ENCODE results near the gene MIPEP. TPM values are rescaled to one million over a fixed set of nuclear protein-coding genes. Genes with fewer than 3 reads are reported as not detected.

The MIPEP gene
- polyA plus RNA-seq, 1 donor from 2014 or later = 9.1 TPM

DNA sequence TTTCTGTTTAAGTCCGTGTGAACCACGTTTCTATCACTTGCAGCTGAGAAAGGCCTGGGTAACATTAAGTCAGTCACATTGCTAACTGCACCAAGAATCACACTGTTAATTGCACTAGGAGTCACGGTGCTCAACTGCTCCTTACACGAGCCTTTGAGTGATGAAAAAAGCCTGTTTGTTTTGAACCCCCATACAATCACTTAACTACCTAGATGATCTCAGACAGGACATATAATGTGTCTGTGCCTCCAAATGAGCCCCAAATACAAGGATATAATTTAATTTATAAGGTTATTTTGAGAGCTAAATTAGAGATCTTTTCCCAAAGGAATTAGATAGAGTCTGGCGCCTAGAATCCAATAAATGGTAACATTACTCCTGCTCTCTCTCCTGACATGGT is 84.1 kb downstream of the MIPEP start:
- no peaks in the 10 kb centered on the region for H3K9me3 ChIP-seq (ENCODE audit: low read length)
- H3K4me2 ChIP-seq (ENCODE audit: low read length) = no peak overlapping the region
- no peak overlapping the region for H2AFZ ChIP-seq (ENCODE audit: low read depth, low read length)
- H3K27me3 ChIP-seq (ENCODE audit: insufficient read depth, low read depth, low read length) = no peaks in the 10 kb centered on the region
- no peaks in the 10 kb centered on the region for H3F3A ChIP-seq (ENCODE audit: insufficient read depth, low read length, poor library complexity, severe bottlenecking)
- H3K79me2 ChIP-seq (replicated peaks; ENCODE audit: insufficient read depth, low read length) = no peaks in the 10 kb centered on the region
- H3K27ac ChIP-seq (ENCODE audit: low read length) = no peak overlapping the region
- H3K4me3 ChIP-seq (ENCODE audit: low read length) = no peak overlapping the region
- H3K36me3 ChIP-seq (ENCODE audit: insufficient read depth, low read length) = no peaks in the 10 kb centered on the region
- TF ChIP-seq RAD21 (conservative IDR thresholded peaks at IDR 0.05) (no peak), POLR2AphosphoS5 (IDR thresholded peaks at IDR 0.05) (no peak), EZH2 (IDR thresholded peaks at IDR 0.05; ENCODE audit: borderline replicate concordance, insufficient read depth, low read length, poor library complexity, severe bottlenecking) (no peak), TAF1 (IDR thresholded peaks at IDR 0.05; ENCODE audit: low read depth) (no peak), SMC3 (conservative IDR thresholded peaks at IDR 0.05; ENCODE audit: poor library complexity) (no peak), MXI1 (conservative IDR thresholded peaks at IDR 0.05; ENCODE audit: poor library complexity, severe bottlenecking) (no peak), EP300 (conservative IDR thresholded peaks at IDR 0.05; ENCODE audit: poor library complexity, severe bottlenecking) (no peak)
- TF ChIP-seq, protein P1, sequence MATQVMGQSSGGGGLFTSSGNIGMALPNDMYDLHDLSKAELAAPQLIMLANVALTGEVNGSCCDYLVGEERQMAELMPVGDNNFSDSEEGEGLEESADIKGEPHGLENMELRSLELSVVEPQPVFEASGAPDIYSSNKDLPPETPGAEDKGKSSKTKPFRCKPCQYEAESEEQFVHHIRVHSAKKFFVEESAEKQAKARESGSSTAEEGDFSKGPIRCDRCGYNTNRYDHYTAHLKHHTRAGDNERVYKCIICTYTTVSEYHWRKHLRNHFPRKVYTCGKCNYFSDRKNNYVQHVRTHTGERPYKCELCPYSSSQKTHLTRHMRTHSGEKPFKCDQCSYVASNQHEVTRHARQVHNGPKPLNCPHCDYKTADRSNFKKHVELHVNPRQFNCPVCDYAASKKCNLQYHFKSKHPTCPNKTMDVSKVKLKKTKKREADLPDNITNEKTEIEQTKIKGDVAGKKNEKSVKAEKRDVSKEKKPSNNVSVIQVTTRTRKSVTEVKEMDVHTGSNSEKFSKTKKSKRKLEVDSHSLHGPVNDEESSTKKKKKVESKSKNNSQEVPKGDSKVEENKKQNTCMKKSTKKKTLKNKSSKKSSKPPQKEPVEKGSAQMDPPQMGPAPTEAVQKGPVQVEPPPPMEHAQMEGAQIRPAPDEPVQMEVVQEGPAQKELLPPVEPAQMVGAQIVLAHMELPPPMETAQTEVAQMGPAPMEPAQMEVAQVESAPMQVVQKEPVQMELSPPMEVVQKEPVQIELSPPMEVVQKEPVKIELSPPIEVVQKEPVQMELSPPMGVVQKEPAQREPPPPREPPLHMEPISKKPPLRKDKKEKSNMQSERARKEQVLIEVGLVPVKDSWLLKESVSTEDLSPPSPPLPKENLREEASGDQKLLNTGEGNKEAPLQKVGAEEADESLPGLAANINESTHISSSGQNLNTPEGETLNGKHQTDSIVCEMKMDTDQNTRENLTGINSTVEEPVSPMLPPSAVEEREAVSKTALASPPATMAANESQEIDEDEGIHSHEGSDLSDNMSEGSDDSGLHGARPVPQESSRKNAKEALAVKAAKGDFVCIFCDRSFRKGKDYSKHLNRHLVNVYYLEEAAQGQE (IDR thresholded peaks at IDR 0.05; ENCODE audit: borderline replicate concordance) = no peak
- TF ChIP-seq, protein P2, sequence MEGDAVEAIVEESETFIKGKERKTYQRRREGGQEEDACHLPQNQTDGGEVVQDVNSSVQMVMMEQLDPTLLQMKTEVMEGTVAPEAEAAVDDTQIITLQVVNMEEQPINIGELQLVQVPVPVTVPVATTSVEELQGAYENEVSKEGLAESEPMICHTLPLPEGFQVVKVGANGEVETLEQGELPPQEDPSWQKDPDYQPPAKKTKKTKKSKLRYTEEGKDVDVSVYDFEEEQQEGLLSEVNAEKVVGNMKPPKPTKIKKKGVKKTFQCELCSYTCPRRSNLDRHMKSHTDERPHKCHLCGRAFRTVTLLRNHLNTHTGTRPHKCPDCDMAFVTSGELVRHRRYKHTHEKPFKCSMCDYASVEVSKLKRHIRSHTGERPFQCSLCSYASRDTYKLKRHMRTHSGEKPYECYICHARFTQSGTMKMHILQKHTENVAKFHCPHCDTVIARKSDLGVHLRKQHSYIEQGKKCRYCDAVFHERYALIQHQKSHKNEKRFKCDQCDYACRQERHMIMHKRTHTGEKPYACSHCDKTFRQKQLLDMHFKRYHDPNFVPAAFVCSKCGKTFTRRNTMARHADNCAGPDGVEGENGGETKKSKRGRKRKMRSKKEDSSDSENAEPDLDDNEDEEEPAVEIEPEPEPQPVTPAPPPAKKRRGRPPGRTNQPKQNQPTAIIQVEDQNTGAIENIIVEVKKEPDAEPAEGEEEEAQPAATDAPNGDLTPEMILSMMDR (IDR thresholded peaks at IDR 0.05; ENCODE audit: poor library complexity, severe bottlenecking) = no peak
- no peak overlapping the region for H3K9ac ChIP-seq (ENCODE audit: low read length)
- H4K20me1 ChIP-seq (ENCODE audit: insufficient read depth) = no peaks in the 10 kb centered on the region
- no peaks in the 10 kb centered on the region for H3K9me2 ChIP-seq (ENCODE audit: insufficient read depth, low read length)

DNA sequence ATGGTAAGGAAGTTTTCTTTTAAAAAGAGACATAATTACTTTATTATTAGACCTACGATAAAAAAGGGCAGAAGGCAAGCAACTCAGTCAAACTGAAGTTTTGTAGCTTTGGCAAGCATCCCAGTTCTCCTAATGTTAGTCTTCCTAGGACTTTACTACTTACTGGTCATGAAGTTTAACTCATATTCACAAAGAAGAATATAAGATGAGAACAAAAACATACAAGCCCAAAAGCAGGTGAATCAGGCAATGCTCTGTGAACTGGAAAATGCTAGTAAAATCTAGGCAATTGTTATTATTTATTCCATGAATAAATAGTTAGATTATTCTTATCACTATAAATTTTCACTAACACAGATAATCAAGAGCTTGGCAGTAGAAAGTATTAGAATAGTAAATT is 85.0 kb downstream of the MIPEP start:
- H3F3A ChIP-seq (ENCODE audit: insufficient read depth, low read length, poor library complexity, severe bottlenecking) = no peaks in the 10 kb centered on the region
- H3K36me3 ChIP-seq (ENCODE audit: insufficient read depth, low read length) = no peaks in the 10 kb centered on the region
- TF ChIP-seq, protein P2 (IDR thresholded peaks at IDR 0.05; ENCODE audit: poor library complexity, severe bottlenecking) = no peak
- TF ChIP-seq MXI1 (conservative IDR thresholded peaks at IDR 0.05; ENCODE audit: poor library complexity, severe bottlenecking) = no peak
- H3K4me2 ChIP-seq (ENCODE audit: low read length) = no peak overlapping the region
- H3K9ac ChIP-seq (ENCODE audit: low read length) = no peak overlapping the region
- no peak overlapping the region for H2AFZ ChIP-seq (ENCODE audit: low read depth, low read length)
- H3K9me2 ChIP-seq (ENCODE audit: insufficient read depth, low read length) = no peaks in the 10 kb centered on the region
- H3K4me3 ChIP-seq (ENCODE audit: low read length) = no peak overlapping the region
- no peaks in the 10 kb centered on the region for H4K20me1 ChIP-seq (ENCODE audit: insufficient read depth)
- no peaks in the 10 kb centered on the region for H3K79me2 ChIP-seq (replicated peaks; ENCODE audit: insufficient read depth, low read length)
- H3K27me3 ChIP-seq (ENCODE audit: insufficient read depth, low read depth, low read length) = no peaks in the 10 kb centered on the region
- no peaks in the 10 kb centered on the region for H3K9me3 ChIP-seq (ENCODE audit: low read length)
- H3K27ac ChIP-seq (ENCODE audit: low read length) = no peak overlapping the region

All from neural cell (in vitro differentiated cells).